HT1080 (cell line): ENCODE results near the gene OVOL2. TPM values are rescaled to one million over a fixed set of nuclear protein-coding genes. Genes with fewer than 3 reads are reported as not detected.

Source experiments
- DNase-seq: peaks from one replicate; pipeline ENCODE4 v3.0.0-alpha.2; 2015; ENCODE audit warnings: low read depth
- small RNA-seq: library from RNA; depleted of rRNA; stranded (forward); fragments of <200 nt; gene quantifications from one replicate; pipeline ENCODE3, GENCODE V24; 2014
- total RNA-seq: library from RNA; depleted of rRNA; stranded (reverse); fragments of >200 nt; shearing (Covaris generic); gene quantifications from 2 replicates; pipeline ENCODE4 v1.2.3, GENCODE V29; 2014; rRNA removed

Gene OVOL2
- total RNA-seq, 1 experiment from 2014 or later, result 0.34 TPM

DNA sequence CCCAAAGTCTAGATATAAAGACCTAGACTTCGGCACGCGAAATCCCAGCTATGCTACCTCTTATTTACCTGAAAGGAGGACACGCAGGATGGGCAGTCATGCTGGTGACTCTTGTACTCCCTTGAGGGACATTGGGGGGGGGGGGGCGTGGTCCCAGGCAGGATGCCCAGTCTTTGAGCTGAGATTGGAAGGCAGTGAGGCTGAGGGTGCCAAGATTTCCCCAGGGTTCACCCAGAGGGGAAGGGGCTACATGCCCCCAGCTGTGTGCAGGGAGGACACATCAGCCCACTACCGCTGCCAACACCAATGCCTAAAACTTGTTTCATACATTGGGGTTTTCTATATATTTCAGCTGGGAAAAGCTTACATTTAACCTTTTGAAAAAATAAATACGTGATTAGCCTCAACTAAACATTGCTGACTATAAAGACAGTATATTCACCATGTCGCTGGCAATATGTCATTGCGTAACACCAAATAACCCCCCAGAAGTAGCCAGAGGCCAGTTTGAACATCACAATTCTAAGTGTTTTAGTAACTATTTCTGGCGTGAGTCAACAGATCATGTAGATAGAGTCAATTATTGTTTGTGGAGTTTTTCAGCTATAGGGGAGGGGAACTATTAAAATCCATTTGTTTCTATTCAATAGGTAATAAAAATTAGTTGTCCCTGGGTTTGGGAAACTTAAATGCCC, 67.3 kb downstream of the OVOL2 start:
- no peak for DNase-seq

- DNase-seq, result no peak
Observed at GRCh38 chr20:17987988-17988387, 69.7 kb downstream of the OVOL2 start.

GRCh38 chr20:17985388-17986018, 72.2 kb downstream of the OVOL2 start:
- DNase-seq, result no peak

GRCh38 chr20:17976305-17976704, 81.4 kb downstream of the OVOL2 start:
- DNase-seq, result no peak

Small RNAs within 50 kb of the gene (small RNA-seq; reads per million reads assigned to genes)
- not detected for gene RNU7-137P

Other genes with a start within 250 kb of the OVOL2 start
- 206 and 221 TPM in 2 replicates for gene SNX5, start 89.1 kb downstream of the OVOL2 start, total RNA-seq
- gene MGME1, start 88.9 kb downstream of the OVOL2 start, total RNA-seq, result 34.9 and 38.7 TPM in 2 replicates
- gene KAT14, start 79.9 kb upstream of the OVOL2 start, total RNA-seq, result 11.1 and 12.7 TPM in 2 replicates
- 19.7 and 25.5 TPM in 2 replicates for gene PET117, start 79.9 kb upstream of the OVOL2 start, total RNA-seq
- gene ZNF133, start 230.6 kb upstream of the OVOL2 start, total RNA-seq, result 8.6 and 8.9 TPM in 2 replicates